Erythroblast (primary cell): Measurements from ENCODE around the gene FLVCR2.

ENCODE experiments used
- GATA1 ChIP-seq: IDR thresholded peaks from 2 replicates; pipeline ENCODE4 v1.6.1; 2011; ENCODE audit warnings: low read depth, mild to moderate bottlenecking, control low read depth, low read length, moderate library complexity
- POLR2A ChIP-seq: IDR thresholded peaks from 2 replicates; pipeline ENCODE4 v1.6.1; 2011; ENCODE audit warnings: mild to moderate bottlenecking, low read length

DNA sequence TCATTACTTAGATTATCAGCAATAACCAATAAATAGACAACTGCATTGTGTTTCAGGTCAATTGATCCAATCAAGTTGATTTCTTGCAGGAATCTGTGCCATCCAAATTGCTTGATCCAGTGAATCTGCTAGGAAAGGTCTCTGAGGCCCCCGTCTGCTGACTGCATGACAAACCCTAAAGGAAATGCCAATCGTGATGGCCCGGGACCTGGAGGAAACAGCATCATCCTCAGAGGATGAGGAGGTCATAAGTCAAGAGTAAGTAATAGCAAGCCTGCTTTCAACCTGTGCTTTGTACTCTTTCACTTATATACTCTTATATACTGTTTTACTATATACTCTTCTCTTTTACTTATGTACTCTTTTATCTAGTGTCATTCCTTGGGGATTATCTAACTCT lies 84.5 kb downstream of the FLVCR2 start:
- TF ChIP-seq POLR2A, result no peak
- no peak for TF ChIP-seq GATA1
